HepG2 (cell line): ENCODE data around the gene RPUSD4. TPM values are rescaled to one million over a fixed set of nuclear protein-coding genes. Genes with fewer than 3 reads are reported as not detected.

ENCODE experiments used
- ATF3 ChIP-seq: sonication (generic); formaldehyde crosslinking; IDR thresholded peaks from 2 replicates; pipeline ENCODE4 v1.4.0; 2020; ENCODE audit warnings: missing genetic modification reagents
- HES4 ChIP-seq: sonication (generic); formaldehyde crosslinking; IDR thresholded peaks from 2 replicates; pipeline ENCODE4 v1.9.0; 2021; ENCODE audit warnings: mild to moderate bottlenecking, missing genetic modification reagents, borderline replicate concordance
- HOXA7 ChIP-seq: sonication (generic); formaldehyde crosslinking; IDR thresholded peaks from 2 replicates; pipeline ENCODE4 v1.8.1; 2022; ENCODE audit warnings: mild to moderate bottlenecking, missing genetic modification reagents, moderate library complexity
- IKZF5 ChIP-seq: IDR thresholded peaks from 2 replicates; pipeline ENCODE4 v1.6.1; 2018; ENCODE audit warnings: missing genetic modification reagents, mild to moderate bottlenecking, missing compliant biosample characterization
- MATR3 ChIP-seq: sonication (generic); formaldehyde crosslinking; IDR thresholded peaks from 2 replicates; pipeline ENCODE4 v1.4.0; 2020; ENCODE audit warnings: missing genetic modification reagents
- MAX ChIP-seq: IDR thresholded peaks from 2 replicates; pipeline ENCODE4 v1.6.1; 2012; ENCODE audit warnings: inconsistent platforms
- MBD4 ChIP-seq: IDR thresholded peaks from 2 replicates; pipeline ENCODE4 v1.6.1; 2012; ENCODE audit warnings: low read length, inconsistent platforms, borderline replicate concordance
- MEIS1 ChIP-seq: sonication (generic); formaldehyde crosslinking; IDR thresholded peaks from 2 replicates; pipeline ENCODE4 v1.9.0; 2021; ENCODE audit warnings: mild to moderate bottlenecking, missing genetic modification reagents, moderate library complexity, borderline replicate concordance
- MYC ChIP-seq: sonication (generic); formaldehyde crosslinking; IDR thresholded peaks from 2 replicates; pipeline ENCODE4 v1.9.0; 2021; ENCODE audit warnings: missing genetic modification reagents, borderline replicate concordance
- NCOR1 ChIP-seq: fragments of 200-600 bp; sonication (generic); IDR thresholded peaks from 2 replicates; pipeline ENCODE4 v1.7.0; 2017; ENCODE audit warnings: antibody characterized with exemption, low read length, borderline replicate concordance
- NR1H2 ChIP-seq: sonication (generic); formaldehyde crosslinking; IDR thresholded peaks from 2 replicates; pipeline ENCODE4 v1.8.1; 2022; ENCODE audit warnings: low read depth, missing genetic modification reagents, borderline replicate concordance
- ONECUT2 ChIP-seq: sonication (generic); formaldehyde crosslinking; IDR thresholded peaks from 2 replicates; pipeline ENCODE4 v1.4.0; 2020; ENCODE audit warnings: missing genetic modification reagents
- PBX3 ChIP-seq: sonication (generic); formaldehyde crosslinking; IDR thresholded peaks from 2 replicates; pipeline ENCODE4 v1.8.1; 2023; ENCODE audit warnings: missing genetic modification reagents, inconsistent platforms, borderline replicate concordance
- SALL2 ChIP-seq: sonication (generic); formaldehyde crosslinking; IDR thresholded peaks from 2 replicates; pipeline ENCODE4 v1.8.1; 2023; ENCODE audit warnings: mild to moderate bottlenecking, missing genetic modification reagents, inconsistent platforms
- SIX1 ChIP-seq: sonication (generic); formaldehyde crosslinking; IDR thresholded peaks from 2 replicates; pipeline ENCODE4 v1.4.0; 2020; ENCODE audit warnings: missing genetic modification reagents, borderline replicate concordance
- ZBTB39 ChIP-seq: sonication (generic); formaldehyde crosslinking; IDR thresholded peaks from 2 replicates; pipeline ENCODE4 v1.5.0; 2020; ENCODE audit warnings: missing genetic modification reagents
- ZFP82 ChIP-seq: sonication (generic); formaldehyde crosslinking; IDR thresholded peaks from 2 replicates; pipeline ENCODE4 v1.5.1; 2020; ENCODE audit warnings: mild to moderate bottlenecking, missing genetic modification reagents, borderline replicate concordance
- ZMYM4 ChIP-seq: sonication (generic); formaldehyde crosslinking; IDR thresholded peaks from 2 replicates; pipeline ENCODE4 v1.8.1; 2023; ENCODE audit warnings: mild to moderate bottlenecking, missing genetic modification reagents
- ZNF275 ChIP-seq: sonication (generic); formaldehyde crosslinking; IDR thresholded peaks from 2 replicates; pipeline ENCODE4 v1.8.0; 2022; ENCODE audit warnings: missing genetic modification reagents, mild to moderate bottlenecking, inconsistent platforms, borderline replicate concordance
- ZNF337 ChIP-seq: sonication (generic); formaldehyde crosslinking; IDR thresholded peaks from 2 replicates; pipeline ENCODE4 v1.5.1; 2020; ENCODE audit warnings: missing genetic modification reagents, low read depth, mild to moderate bottlenecking, borderline replicate concordance
- ZNF773 ChIP-seq: sonication (generic); formaldehyde crosslinking; IDR thresholded peaks from 2 replicates; pipeline ENCODE4 v1.4.0; 2020; ENCODE audit warnings: missing genetic modification reagents, borderline replicate concordance
- ZNF777 ChIP-seq: sonication (generic); formaldehyde crosslinking; IDR thresholded peaks from 2 replicates; pipeline ENCODE4 v1.4.0; 2020; ENCODE audit warnings: missing genetic modification reagents
- ZNF792 ChIP-seq: IDR thresholded peaks from 2 replicates; pipeline ENCODE4 v1.6.1; 2016
- ZSCAN21 ChIP-seq: sonication (generic); formaldehyde crosslinking; IDR thresholded peaks from 2 replicates; pipeline ENCODE4 v1.8.0; 2022; ENCODE audit warnings: mild to moderate bottlenecking, missing genetic modification reagents, moderate library complexity, borderline replicate concordance
- ZZZ3 ChIP-seq: sonication (generic); formaldehyde crosslinking; IDR thresholded peaks from 2 replicates; pipeline ENCODE4 v1.4.0; 2020; ENCODE audit warnings: missing genetic modification reagents, mild to moderate bottlenecking, borderline replicate concordance
- polyA plus RNA-seq, 8 experiments: library from polyadenylated mRNA; depleted of rRNA in 3 of 8; stranded (reverse) in 7 of 8; unstranded in 1 of 8; fragments of >200 nt; fragmentation: Illumina TruSeq in 4 of 8; extraction: Trizol in 4 of 8; gene quantifications; 2 replicates each; pipeline versions ENCODE4 v1.2.1 to v1.2.3, GENCODE V29; 2011 to 2016; ENCODE audit warnings: low read depth in 4 of 8, missing spikeins in 1 of 8, mixed read lengths in 1 of 8; ENCODE audit not compliant: insufficient read depth in 1 of 8
- total RNA-seq, 5 experiments: library from RNA; depleted of rRNA; stranded (reverse); fragments of >200 nt; fragmentation: Illumina TruSeq; extraction: Trizol; gene quantifications; 2 replicates each; pipeline ENCODE4 v1.2.3, GENCODE V29; 2016; ENCODE audit warnings: low read depth in 1 of 5

RPUSD4 gene
- total and polyA plus RNA-seq, 2 of the 13 experiments (the other 11 are each of a cell fraction or from before 2014, with no cell fraction given) = 45.0 to 52.9 TPM

- TF ChIP-seq MATR3 = no peak
- no peak for TF ChIP-seq MEIS1 (CRISPR knock-in tag)
- TF ChIP-seq IKZF5 (CRISPR knock-in tag) = 0 out of 2 replicates have a peak, but pooled peaks have one; percentile 50
- TF ChIP-seq ATF3 (CRISPR knock-in tag) = no peak
- TF ChIP-seq ZNF773 = no peak
- no peak for TF ChIP-seq MBD4
- no peak for TF ChIP-seq NCOR1
- TF ChIP-seq HOXA7 (CRISPR knock-in tag) = no peak
- no peak for TF ChIP-seq ZFP82 (CRISPR knock-in tag)
- TF ChIP-seq NR1H2 (CRISPR knock-in tag) = no peak
- no peak for TF ChIP-seq ZSCAN21
- TF ChIP-seq MYC = no peak; the same call in 1 of the 2 replicates
- no peak for TF ChIP-seq ZNF337 (CRISPR knock-in tag)
- TF ChIP-seq SIX1 (CRISPR knock-in tag) = no peak
- TF ChIP-seq ZMYM4 = peak; percentile 13; the same call in 1 of the 2 replicates
- no peak for TF ChIP-seq ZNF275 (CRISPR knock-in tag)
- no peak for TF ChIP-seq ZBTB39 (CRISPR knock-in tag)
- peak; percentile 70 for TF ChIP-seq MAX
- TF ChIP-seq SALL2 (CRISPR knock-in tag) = 0 out of 2 replicates have a peak, but pooled peaks have one; percentile 16
- no peak for TF ChIP-seq ZNF792 (CRISPR knock-in tag)
- no peak for TF ChIP-seq ZZZ3 (CRISPR knock-in tag)
- TF ChIP-seq ZNF777 (CRISPR knock-in tag) = no peak
- TF ChIP-seq HES4 (CRISPR knock-in tag) = no peak
- TF ChIP-seq ONECUT2 (CRISPR knock-in tag) = no peak
- TF ChIP-seq PBX3 (CRISPR knock-in tag) = no peak
Measured at GRCh38 chr11:126163074-126163700, 48.3 kb downstream of the RPUSD4 start (continued).
